SK-MEL-5 (cell line): ENCODE results near the gene PTPN3. TPM values are rescaled to one million over a fixed set of nuclear protein-coding genes. Genes with fewer than 3 reads are reported as not detected.
A peak's percentile ranks its signal among the peaks of the same experiment; 100 is the strongest.
"Not testable (repeated sequence)": the region's sequence is repeated elsewhere in the genome, so short reads cannot be mapped to it uniquely, and the experiment has no call there.

ENCODE experiments used
- DNase-seq: peaks from one replicate; pipeline ENCODE4 v3.0.0-alpha.2; 2016; ENCODE audit warnings: low read depth, low spot score
- in situ Hi-C: cut with HindIII; loops from 2 replicates; pipeline ENCODE4 v1.10.0; 2016; ENCODE audit warnings: low sequenced_read_pairs, high pct_unique_total_duplicates, low pct_unique_long_range_greater_than_20kb
- total RNA-seq: library from RNA; depleted of rRNA; stranded (reverse); fragments of >200 nt; shearing (Covaris generic); gene quantifications from 2 replicates; pipeline ENCODE4 v1.2.3, GENCODE V29; 2014

The PTPN3 gene
- total RNA-seq, 1 experiment from 2014 or later, result 5.7 TPM

DNA sequence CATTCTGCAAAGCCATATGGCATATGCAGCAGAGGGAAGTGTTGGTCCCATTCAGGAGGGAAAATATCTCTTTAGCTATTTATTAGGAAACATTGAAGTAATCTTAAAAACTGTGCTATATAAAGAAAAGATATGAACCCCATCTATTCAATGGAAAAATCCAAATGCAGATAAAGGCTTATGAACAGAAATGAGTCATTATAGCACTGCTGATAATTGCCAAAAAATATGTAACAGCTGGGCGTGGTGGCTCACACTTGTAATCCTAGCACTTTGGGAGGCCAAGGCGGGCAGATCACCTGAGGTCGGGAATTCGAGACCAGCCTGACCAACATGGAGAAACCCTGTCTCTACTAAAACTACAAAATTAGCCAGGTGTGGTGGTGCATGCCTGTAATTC is 11.9 kb upstream of the PTPN3 start:
- in situ Hi-C loops, DNase-seq: not testable (repeated sequence)

DNA sequence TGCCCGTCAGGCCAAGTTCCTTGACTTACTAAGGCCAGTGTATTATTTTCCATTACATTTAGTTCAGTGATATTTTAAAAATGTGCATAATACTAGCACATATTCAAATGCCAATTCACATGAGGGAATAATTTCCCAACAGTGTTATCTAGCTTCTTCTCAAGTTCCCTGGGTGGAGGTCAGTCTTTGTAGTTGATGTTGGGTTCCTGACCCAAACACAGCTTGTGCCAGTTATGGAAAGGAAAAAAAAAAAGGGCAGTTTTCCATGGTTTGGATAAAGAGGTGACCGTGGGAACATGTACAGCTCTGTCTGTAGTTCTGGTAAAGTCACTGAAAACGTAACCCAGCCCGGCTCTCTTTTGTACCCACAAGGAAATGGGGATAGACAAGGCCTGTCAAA is 11.5 kb upstream of the PTPN3 start:
- in situ Hi-C loops, result no loop called here
- DNase-seq, result no peak

DNA sequence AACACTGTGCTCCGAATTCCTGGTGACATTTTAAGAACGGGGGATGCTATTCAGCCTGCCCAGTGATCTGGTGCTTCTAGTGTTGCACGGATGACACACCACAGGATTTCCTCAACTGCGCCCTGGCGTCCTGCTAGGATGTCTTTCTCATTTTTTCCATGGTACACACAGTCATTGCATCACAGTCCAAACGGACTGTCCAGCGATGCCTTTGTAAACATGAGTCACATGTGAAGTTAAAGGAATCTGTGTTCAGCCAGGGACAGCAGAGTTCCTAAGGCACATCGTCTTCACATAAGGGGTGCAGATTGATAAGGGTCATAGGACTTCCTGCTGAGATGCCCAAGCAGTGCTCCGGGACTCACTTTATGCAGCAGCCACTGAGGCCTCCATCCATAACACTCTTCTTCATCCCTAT is 9.3 kb upstream of the PTPN3 start:
- in situ Hi-C loops, result no loop called here
- no peak for DNase-seq

DNA sequence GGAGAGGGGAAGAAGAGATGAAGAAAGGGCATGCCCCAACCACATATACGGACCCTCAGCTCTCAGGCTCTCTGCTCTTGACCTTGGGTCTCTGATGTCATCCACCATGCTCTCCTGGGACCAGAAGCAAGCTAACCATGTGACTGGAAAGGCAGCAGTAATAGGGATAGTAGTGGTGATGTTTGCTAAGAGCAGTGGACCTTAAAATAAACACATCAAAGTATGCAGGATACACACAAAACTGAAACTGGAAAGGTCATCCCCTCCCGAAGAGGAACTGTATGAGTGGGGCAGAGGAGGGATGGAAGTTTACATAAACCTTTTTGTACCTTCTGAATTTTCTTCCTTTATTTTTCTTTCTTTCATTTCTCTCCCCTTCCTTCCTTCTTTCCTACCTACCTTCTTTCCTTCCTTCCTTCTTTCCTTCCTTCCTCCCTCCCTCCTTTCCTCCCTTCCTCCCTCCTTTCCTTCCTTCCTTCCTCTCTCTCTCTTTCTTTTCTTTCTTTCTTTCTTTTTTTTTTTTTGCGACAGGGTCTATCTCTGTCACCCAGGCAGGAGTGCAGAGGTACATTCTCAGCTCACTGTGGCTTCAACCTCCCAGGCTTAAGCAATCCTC is 8.1 kb upstream of the PTPN3 start:
- no peak for DNase-seq
- in situ Hi-C loops, result no loop called here

DNA sequence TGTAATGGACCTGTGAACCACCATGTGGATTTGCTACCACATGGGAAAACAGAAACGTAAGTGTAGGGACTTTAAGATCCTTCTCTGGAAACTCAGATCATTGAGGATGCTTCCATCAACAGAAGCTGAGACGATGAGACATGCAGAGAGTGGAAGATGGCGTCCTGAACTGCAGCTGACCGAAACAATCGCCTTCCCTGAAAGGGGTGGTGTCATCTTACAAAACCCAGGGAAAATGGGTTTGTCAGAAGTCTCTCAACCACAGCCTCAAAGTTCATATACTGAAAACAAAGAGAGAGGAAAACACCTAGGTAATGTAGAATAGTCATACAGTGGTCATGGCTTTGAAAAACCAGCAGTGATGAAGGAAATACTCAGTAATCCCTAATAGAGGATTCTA is 6.6 kb upstream of the PTPN3 start:
- in situ Hi-C loops, result no loop called here
- DNase-seq, result no peak

DNA sequence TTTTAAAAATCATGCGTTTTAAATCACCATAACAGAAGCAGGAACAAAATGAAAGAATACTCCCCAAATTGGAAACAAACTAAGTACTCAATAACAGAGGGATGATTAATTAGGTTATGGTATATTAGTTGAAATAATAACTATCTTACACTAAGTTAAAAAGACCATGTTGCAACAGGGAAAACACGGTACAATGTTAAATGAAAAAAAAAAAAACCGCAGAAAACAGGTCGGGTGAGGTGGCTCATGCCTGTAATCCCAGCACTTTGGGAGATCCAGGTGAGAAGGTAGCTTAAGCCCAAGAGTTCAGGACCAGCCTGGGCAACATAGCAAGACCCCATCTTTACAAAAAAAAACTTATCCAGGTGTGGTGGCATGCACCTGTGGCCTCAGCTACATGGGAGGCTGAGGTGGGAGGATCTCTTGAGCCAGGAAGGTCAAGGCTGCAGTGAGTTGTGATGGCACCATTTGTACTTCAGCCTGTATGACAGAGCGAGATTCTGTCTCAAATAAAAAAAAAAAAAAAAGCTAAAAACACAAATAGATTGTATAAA is 2.4 kb upstream of the PTPN3 start:
- in situ Hi-C loops, result no loop called here
- DNase-seq, result no peak

DNA sequence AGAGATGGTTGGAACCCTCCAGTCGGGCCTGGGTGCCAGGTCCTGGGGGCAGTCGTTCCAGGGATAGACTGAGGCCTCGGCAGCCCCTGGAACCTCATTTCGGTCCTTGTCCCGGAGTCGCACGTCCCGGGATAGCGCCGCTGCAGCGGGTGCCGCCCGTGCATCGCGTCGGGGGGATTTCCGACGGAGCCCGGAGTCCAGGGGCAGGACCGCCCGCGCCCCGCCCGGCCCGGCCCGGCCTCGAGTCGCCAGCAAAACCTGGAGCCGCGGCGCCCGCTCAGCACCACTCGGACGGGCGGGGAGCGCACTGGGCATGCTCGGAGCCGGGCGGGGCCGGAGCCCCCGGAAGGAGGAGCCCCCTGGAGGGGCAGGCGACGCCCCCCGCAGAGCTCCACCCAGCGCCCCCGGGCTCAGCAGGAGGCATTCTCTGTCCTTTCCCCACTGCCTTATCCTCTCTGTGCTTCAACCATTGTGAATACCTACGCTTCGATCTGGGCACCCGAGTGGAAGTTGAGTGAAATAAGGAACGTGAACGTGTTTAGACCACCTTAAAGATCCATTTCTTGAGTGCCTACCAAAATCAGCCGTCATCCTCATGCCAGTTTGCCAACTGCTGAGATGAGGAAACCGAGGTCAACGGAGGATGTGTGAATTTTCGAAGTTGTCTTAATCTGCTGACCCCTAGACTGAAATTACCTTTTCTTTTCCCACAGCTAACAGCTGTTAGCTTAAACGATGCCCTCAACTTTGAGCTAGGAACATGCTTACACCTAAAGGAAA is 1.7 kb upstream of the PTPN3 start:
- in situ Hi-C loops, result no loop called here
- DNase-seq, result peak; percentile 66

DNA sequence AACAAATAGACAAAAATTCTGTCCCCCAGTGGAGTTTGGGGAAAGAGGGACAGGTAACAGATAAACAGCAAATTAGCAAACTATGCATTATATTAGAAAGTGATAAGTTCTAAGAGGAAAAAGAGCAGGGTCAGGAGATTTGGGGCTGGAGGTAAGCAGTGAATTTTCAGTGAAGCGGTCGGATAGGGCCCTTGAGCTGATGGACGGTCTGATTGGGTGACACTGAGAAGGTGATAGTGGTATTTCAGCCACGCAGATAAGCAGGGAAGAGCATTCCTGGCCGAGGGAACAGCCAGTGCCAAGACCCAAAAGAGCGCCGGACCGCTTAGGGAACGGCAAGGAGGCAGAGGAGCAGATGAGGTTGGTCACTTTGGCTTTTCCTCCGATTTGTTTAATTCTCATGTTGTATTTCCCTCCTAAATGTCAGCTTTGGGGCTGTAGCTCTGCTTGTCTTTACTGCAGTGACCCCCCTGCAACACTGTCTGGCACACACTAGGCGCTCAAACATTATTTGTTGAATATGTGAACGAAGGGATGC is 1.1 kb upstream of the PTPN3 start:
- in situ Hi-C loops, result no loop called here
- no peak for DNase-seq

DNA sequence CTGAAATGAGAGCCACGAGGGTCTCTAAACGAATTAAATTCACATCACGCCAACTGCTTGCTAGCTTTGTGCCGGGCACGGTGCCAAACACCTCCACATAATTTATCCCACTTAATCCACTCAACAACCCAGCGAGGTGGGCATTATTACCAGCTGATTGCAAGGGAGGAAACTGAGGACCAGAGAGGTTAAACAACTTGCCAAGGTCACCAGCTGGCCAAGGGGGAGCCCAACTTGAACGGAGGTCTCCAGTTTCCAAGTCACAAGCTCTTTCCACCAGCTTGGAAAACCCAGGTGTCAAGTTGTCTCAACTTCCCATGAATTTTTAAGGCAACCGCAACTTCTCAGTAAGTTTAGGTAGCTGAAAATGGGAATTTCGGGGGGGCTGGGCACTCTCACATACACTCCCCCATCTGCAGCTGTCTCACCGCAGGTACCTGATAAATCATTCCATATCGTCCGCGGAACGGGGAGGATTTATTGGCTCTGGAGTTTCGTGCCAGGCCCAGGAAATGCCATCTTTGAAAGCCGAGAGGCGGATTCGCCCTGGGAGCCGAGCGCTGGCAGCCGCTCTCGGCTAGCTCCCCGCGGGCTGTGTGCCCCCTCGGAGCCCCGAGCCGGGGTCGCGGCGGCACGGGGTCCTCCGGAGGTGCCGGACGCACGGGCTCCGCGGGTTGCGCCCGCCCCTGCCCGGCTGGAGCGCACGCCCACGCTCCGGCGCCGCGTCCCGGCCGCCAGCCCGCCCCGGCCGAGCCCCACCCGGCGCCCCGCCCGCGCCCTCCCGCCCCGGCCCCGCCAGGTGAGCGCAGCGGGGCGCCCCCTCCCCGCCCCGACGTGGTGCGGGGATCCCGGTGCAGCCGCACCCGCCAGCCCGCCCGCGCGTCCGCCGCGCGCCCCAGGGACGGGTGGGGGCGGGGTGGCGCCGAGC is 617 bp downstream of the PTPN3 start:
- in situ Hi-C loops, result no loop called here
- DNase-seq, result peak; percentile 25

DNA sequence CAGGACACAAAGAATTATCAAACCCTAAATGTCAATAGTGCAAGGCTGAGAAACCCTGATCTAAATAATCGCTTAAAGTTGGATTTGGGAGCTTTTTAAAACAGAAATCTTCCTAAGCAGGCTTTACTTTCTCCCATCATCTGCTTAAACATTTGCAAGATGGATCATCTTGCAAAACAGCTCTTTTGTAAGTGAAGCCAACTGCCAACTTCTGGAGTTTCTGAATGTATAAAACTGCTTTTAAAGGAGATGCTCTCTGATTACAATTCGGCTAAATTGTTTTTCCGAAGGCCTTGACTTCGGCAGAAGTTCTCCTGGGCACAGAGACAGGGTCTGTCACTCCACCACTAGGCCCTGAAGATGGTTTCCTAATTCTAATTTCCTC is 1.3 kb downstream of the PTPN3 start:
- no peak for DNase-seq
- in situ Hi-C loops, result no loop called here

DNA sequence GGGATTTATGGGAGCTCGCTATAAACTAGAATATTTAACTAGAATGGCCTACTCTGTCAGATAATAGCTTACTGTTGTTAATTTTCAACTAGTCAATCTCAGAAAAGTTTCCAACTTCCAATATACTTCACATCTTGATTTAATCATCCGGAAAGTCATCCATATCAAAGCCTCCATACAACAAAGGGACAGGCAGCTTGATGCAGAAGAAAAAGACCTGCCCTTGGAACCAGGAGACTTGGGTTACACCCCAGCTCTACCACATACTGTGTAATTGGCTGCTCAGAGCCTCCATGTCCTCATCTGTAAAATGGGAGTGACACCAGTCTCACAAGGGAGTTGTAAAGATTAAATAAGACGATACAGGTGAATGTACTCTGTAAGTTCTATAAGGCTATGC is 1.9 kb downstream of the PTPN3 start:
- in situ Hi-C loops, result no loop called here
- DNase-seq, result no peak

DNA sequence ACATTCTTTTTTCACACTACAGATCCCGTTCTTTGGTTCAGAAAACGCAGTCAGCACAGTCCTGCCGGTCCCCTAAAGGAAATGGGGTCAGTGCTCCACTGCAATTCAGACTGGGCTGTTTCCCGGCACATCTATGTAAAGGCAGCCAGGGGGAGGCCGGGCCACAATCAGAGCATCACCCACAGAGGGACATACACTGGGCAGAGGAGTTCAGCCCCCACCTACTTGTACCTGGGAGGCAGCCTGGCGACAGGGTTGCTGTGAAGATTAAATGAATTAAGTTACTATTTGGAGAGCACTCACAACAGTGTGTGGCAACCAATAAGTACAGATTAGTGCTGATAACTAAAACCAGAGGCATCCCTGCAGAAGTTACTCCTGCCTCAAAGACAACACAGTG is 4.5 kb downstream of the PTPN3 start:
- no peak for DNase-seq
- in situ Hi-C loops, result no loop called here

DNA sequence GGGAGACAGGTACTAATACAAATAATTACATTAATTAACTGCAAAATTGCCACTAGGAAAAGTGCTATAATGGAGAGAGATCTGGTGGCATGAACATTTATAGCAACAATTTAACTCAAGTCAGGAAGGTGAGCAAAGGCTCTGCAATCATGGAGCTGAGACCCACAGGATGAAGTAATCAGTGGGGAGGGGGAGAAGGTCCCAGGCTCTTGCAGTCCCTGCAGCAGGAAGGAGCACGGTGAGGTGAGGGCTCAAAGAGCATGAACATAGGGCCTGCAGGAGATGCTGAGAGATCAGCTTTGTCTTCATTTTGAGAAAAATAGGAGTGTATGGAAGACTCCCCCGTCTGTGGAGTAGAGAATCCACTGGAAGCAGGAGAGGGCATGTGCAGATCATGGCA is 6.5 kb downstream of the PTPN3 start:
- in situ Hi-C loops, result no loop called here
- DNase-seq, result no peak

DNA sequence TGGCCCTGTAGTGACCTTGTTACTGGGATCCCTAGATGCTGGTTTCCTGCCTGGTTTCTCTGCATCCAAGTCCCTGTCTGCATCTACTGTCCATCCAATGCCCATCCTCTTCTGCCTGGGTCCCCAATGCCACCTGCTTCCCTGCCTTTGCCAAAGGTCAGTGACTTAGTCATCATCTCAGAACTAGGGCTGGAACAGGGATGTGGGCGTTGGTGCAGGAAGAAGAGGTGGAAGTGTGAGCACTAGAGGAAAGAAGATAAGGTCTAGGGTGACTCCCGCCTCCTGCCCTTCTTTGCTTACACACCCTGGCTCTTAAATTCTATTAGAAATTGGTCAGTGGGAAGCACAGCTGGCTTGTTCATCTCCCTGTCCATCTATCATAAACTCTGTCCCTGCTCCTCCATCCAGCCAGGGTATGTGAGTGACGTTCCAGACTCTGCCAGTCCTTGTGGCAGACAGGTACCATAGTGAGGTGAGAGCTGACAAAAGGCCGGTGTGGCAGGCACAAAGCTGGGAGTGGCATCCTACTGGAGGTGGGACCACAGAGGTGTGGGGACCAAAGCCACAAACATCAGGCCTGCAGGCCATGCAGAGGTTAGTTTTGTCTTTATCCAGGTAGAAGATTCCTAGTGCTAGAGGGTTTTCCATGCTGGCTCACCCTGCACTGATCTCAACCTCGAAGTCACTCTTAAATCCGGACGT is 9.2 kb downstream of the PTPN3 start:
- no peak for DNase-seq
- in situ Hi-C loops, result no loop called here

DNA sequence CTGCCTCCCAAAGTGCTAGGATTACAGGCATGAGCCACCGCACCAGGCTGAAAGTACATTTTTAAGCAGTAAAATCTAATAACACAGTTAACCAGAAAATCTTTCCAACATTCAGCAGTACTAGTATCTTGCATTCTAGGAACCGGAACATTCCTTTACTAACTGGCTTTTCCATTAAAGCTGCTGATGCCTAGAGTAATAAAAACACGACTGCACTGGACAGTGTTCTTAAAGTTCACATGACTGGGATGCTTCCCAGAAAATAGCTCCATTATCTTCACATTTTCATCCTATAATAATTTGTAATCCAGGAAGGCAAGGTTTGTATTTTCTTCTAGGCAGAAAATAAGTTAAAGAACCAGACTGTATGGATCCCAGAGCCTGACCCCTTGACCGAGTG is 9.8 kb downstream of the PTPN3 start:
- in situ Hi-C loops, result no loop called here
- DNase-seq, result no peak

DNA sequence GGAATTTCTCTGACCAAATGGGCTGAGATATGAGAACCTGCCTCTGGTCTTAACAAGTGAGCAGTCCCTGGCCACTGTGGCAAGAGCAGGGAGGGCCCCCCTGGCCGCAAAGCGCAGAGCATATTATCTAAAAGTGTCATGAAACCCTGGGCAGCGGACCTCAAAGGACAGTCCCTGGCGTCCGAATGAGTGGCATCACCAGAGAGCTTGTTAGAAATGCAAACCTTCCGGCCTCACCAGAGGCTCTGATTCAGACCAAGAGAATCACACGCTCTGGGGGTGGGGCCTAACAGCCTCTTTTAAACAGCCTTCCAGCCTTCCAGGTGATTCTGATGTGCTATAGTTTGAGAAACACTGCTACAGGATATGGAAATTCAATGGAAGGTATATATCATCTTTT is 10.9 kb downstream of the PTPN3 start:
- DNase-seq, result no peak
- in situ Hi-C loops, result no loop called here

DNA sequence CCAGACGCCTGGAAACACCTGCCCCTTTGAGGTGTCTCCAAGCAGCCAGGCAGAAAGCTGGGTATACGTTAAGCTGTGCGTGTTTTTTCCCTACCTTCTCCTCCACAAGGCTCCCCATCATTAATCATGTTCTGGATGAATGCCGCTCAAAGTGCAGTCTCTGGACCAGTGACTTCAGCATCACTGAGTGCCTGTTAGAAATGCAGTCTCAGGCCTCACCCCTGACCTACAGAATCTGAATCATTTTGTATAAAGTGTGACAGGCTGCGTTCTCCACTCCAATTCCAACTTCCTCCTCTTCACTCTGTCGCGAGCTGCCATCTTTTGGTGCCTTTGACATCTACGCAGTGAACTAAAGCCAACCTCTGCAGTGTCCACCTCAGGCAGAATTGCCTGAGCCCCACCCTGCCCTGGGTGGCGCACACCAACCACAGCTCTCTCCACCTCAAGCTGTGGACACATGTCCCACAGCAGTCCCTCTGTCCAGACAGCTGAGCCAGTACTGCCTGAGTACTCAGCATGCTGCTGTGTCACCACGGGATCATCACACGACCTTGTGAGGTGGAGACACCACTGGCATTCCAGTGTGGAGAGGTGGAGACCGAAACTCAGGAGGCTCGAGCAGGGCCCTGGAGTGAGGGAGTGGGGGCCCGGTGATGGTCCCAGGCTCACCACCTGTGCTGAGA is 14.2 kb downstream of the PTPN3 start:
- no peak for DNase-seq
- in situ Hi-C loops, result no loop called here
